WTC11 (cell line): ENCODE measurements around the gene GRID2.
"Not testable (repeated sequence)": the region's sequence is repeated elsewhere in the genome, so short reads cannot be mapped to it uniquely, and the experiment has no call there.

Source experiments
- ATF6 ChIP-seq: sonication (generic); formaldehyde crosslinking; IDR thresholded peaks from 2 replicates; pipeline ENCODE4 v1.8.1; 2023; ENCODE audit warnings: mild to moderate bottlenecking, missing genetic modification reagents
- CTCF ChIP-seq: fragments of 200-600 bp; IDR thresholded peaks from 2 replicates; pipeline ENCODE4 v1.8.0; 2022; ENCODE audit warnings: antibody characterized with exemption
- ESRRA ChIP-seq: sonication (generic); formaldehyde crosslinking; IDR thresholded peaks from 2 replicates; pipeline ENCODE4 v1.8.1; 2022; ENCODE audit warnings: mild to moderate bottlenecking, missing genetic modification reagents, borderline replicate concordance
- FOXP1 ChIP-seq: sonication (generic); formaldehyde crosslinking; IDR thresholded peaks from 2 replicates; pipeline ENCODE4 v1.8.0; 2022; ENCODE audit warnings: missing genetic modification reagents, mild to moderate bottlenecking, moderate library complexity, borderline replicate concordance
- FOXP4 ChIP-seq: sonication (generic); formaldehyde crosslinking; IDR thresholded peaks from 2 replicates; pipeline ENCODE4 v1.8.0; 2022; ENCODE audit warnings: mild to moderate bottlenecking, missing genetic modification reagents
- HMGA2 ChIP-seq: fragments of 250-450 bp; sonication (Bioruptor Pico); IDR thresholded peaks from 2 replicates; pipeline ENCODE4 v1.4.0; 2021; ENCODE audit warnings: mild to moderate bottlenecking, moderate library complexity
- IRF1 ChIP-seq: sonication (generic); formaldehyde crosslinking; IDR thresholded peaks from 2 replicates; pipeline ENCODE4 v1.8.0; 2023; ENCODE audit warnings: missing genetic modification reagents
- IRF2 ChIP-seq: sonication (generic); formaldehyde crosslinking; IDR thresholded peaks from 2 replicates; pipeline ENCODE4 v1.8.0; 2022; ENCODE audit warnings: low read depth, missing genetic modification reagents, borderline replicate concordance
- NR2C2 ChIP-seq: sonication (generic); formaldehyde crosslinking; IDR thresholded peaks from 2 replicates; pipeline ENCODE4 v1.8.0; 2022; ENCODE audit warnings: mild to moderate bottlenecking, missing genetic modification reagents
- SP1 ChIP-seq: sonication (generic); formaldehyde crosslinking; conservative IDR thresholded peaks from 2 replicates; pipeline ENCODE4 v1.8.1; 2022; ENCODE audit warnings: missing genetic modification reagents
- ZNF121 ChIP-seq: sonication (generic); formaldehyde crosslinking; IDR thresholded peaks from 2 replicates; pipeline ENCODE4 v1.8.0; 2023; ENCODE audit warnings: missing genetic modification reagents
- ZNF317 ChIP-seq: sonication (generic); formaldehyde crosslinking; IDR thresholded peaks from 2 replicates; pipeline ENCODE4 v1.8.1; 2023; ENCODE audit warnings: low read depth, mild to moderate bottlenecking, moderate library complexity, missing genetic modification reagents, borderline replicate concordance
- ZNF416 ChIP-seq: fragments of 250-450 bp; sonication (Bioruptor Pico); IDR thresholded peaks from 2 replicates; pipeline ENCODE4 v1.9.0; 2021; ENCODE audit warnings: mild to moderate bottlenecking, inconsistent platforms

- TF ChIP-seq ATF6 (CRISPR knock-in tag); CTCF; FOXP1 (CRISPR knock-in tag); ZNF121 (CRISPR knock-in tag); IRF1 (CRISPR knock-in tag); ZNF317 (CRISPR knock-in tag); SP1 (CRISPR knock-in tag); NR2C2 (CRISPR knock-in tag); HMGA2 (CRISPR knock-in tag); IRF2 (CRISPR knock-in tag); ZNF416 (CRISPR knock-in tag); ESRRA (CRISPR knock-in tag); FOXP4 (CRISPR knock-in tag): not testable (repeated sequence)
Observed at GRCh38 chr4:93300780-93301555, 997.2 kb downstream of the GRID2 start.
